HepG2 (cell line): ENCODE data around the gene YBX2. TPM values are rescaled to one million over a fixed set of nuclear protein-coding genes. Genes with fewer than 3 reads are reported as not detected.

Source experiments
- ATAC-seq: fragments of 200-7000 bp; cut with Tn5 transposase; 3 replicates; pipeline ENCODE4 v1.9.1; 2020; ENCODE audit warnings: mild to moderate bottlenecking, moderate library complexity
- BruUV-seq: library from RNA; stranded (reverse); fragments of 400-500 nt; replicated peaks from 2 replicates; lab custom pipeline; 2021; lab: Mats Ljungman, UMichigan
- CTCF ChIA-PET: fragments of 300-600 bp; formaldehyde crosslinking; extraction: SDS; loops from one replicate; lab custom pipeline; 2021; ENCODE audit warnings: low total read pairs, inconsistent platforms, low intra/inter-chr PET ratio; lab: Yijun Ruan, JAX
- POLR2A ChIA-PET: fragments of 350-600 bp; sonication (Branson Sonifier 250); formaldehyde crosslinking; loops from one replicate; lab custom pipeline; 2020; ENCODE audit warnings: antibody characterized with exemption, inconsistent platforms; lab: Yijun Ruan, JAX
- DNase-seq: peaks from one replicate; pipeline ENCODE4 v3.0.0-alpha.2; 2015; ENCODE audit warnings: low spot score
- FAIRE-seq: peaks from 3 replicates; lab custom pipeline; 2011; peaks lifted over from hg19 to GRCh38; lab: Jason Lieb, UNC
- H2AFZ ChIP-seq: one replicate; pipeline ENCODE4 v1.6.1; 2011; ENCODE audit warnings: low read length, inconsistent platforms
- H3K27ac ChIP-seq: fragments of 300-600 bp; 3 replicates; pipeline ENCODE4 v1.8.0; 2011; ENCODE audit warnings: mixed run types, mild to moderate bottlenecking, mixed read lengths, low read length, inconsistent platforms; ENCODE audit not compliant: insufficient read depth; ENCODE audit errors: extremely low read length
- H3K27me3 ChIP-seq, 2 experiments: fragments of 200-600 bp in 1 of 2; 2 replicates in 1 of 2; 3 replicates in 1 of 2; pipeline versions ENCODE4 v1.6.0 to v1.8.0; 2011; ENCODE audit warnings: low read length in 2 of 2, mild to moderate bottlenecking in 2 of 2, moderate library complexity in 2 of 2, inconsistent platforms in 1 of 2; ENCODE audit not compliant: insufficient read depth in 2 of 2, control insufficient read depth in 1 of 2
- H3K36me3 ChIP-seq, 2 experiments: fragments of 200-600 bp in 1 of 2; replicated peaks in 1 of 2; 2 replicates in 1 of 2; 3 replicates in 1 of 2; pipeline versions ENCODE4 v1.5.1 to v1.8.0; 2011; ENCODE audit warnings: low read length in 2 of 2, inconsistent platforms in 1 of 2; ENCODE audit not compliant: insufficient read depth in 2 of 2, control insufficient read depth in 1 of 2
- H3K4me1 ChIP-seq: 2 replicates; pipeline ENCODE4 v1.5.1; 2012; ENCODE audit warnings: low read length, inconsistent platforms; ENCODE audit not compliant: insufficient read depth
- H3K4me2 ChIP-seq: 2 replicates; pipeline ENCODE4 v1.6.0; 2011; ENCODE audit warnings: low read depth, low read length, inconsistent platforms
- H3K4me3 ChIP-seq, 3 experiments: fragments of 200-600 bp in 1 of 3; sonication (generic), shearing (Covaris generic) in 1 of 3; replicated peaks in 1 of 3; 2 replicates each; pipeline ENCODE4 v1.5.1; 2011 to 2016; ENCODE audit warnings: low read length in 3 of 3, inconsistent platforms in 2 of 3, low read depth in 2 of 3, mild to moderate bottlenecking in 2 of 3, control low read depth in 1 of 3, mixed read lengths in 1 of 3; ENCODE audit not compliant: insufficient read depth in 1 of 3
- H3K79me2 ChIP-seq: one replicate; pipeline ENCODE4 v1.6.1; 2011; ENCODE audit warnings: low read length, inconsistent platforms; ENCODE audit not compliant: insufficient read depth
- H3K9ac ChIP-seq: 2 replicates; pipeline ENCODE4 v1.6.0; 2011; ENCODE audit warnings: mild to moderate bottlenecking, low read depth, low read length, inconsistent platforms; ENCODE audit not compliant: insufficient read depth
- H3K9me3 ChIP-seq: 2 replicates; pipeline ENCODE4 v1.5.1; 2012; ENCODE audit warnings: mild to moderate bottlenecking, low read length
- H4K20me1 ChIP-seq: 2 replicates; pipeline ENCODE4 v1.6.0; 2011; ENCODE audit warnings: inconsistent platforms, mild to moderate bottlenecking, low read length, moderate library complexity; ENCODE audit not compliant: insufficient read depth
- AGO2 ChIP-seq: fragments of 200-400 bp; formaldehyde crosslinking; optimal IDR thresholded peaks from 2 replicates; pipeline ENCODE3; 2017; ENCODE audit warnings: mild to moderate bottlenecking, low read depth, low read length, moderate library complexity
- CBFB ChIP-seq: sonication (generic); formaldehyde crosslinking; IDR thresholded peaks from 2 replicates; pipeline ENCODE4 v1.4.0; 2020; ENCODE audit warnings: missing genetic modification reagents
- CEBPG ChIP-seq: IDR thresholded peaks from 2 replicates; pipeline ENCODE4 v1.6.1; 2016
- GFI1 ChIP-seq: sonication (generic); formaldehyde crosslinking; IDR thresholded peaks from 2 replicates; pipeline ENCODE4 v1.5.0; 2020; ENCODE audit warnings: missing genetic modification reagents, mild to moderate bottlenecking, borderline replicate concordance
- KDM2A ChIP-seq: sonication (generic); formaldehyde crosslinking; IDR thresholded peaks from 2 replicates; pipeline ENCODE4 v1.4.0; 2020; ENCODE audit warnings: low read depth, missing genetic modification reagents, borderline replicate concordance
- MXI1 ChIP-seq: IDR thresholded peaks from 3 replicates; pipeline ENCODE4 v1.6.1; 2012; ENCODE audit warnings: low read depth, low read length, inconsistent platforms, borderline replicate concordance
- SAP130 ChIP-seq: IDR thresholded peaks from 2 replicates; pipeline ENCODE4 v1.6.1; 2016; ENCODE audit warnings: low read depth
- SP2 ChIP-seq: sonication (generic); formaldehyde crosslinking; IDR thresholded peaks from 2 replicates; pipeline ENCODE4 v1.5.1; 2020; ENCODE audit warnings: mild to moderate bottlenecking, missing genetic modification reagents
- SRF ChIP-seq: IDR thresholded peaks from 2 replicates; pipeline ENCODE4 v1.6.1; 2011; ENCODE audit warnings: mild to moderate bottlenecking, low read depth, low read length, moderate library complexity
- TFAP4 ChIP-seq: sonication (generic); IDR thresholded peaks from 2 replicates; pipeline ENCODE4 v1.6.1; 2016; ENCODE audit warnings: low read depth, borderline replicate concordance
- TFDP2 ChIP-seq: sonication (generic); formaldehyde crosslinking; IDR thresholded peaks from 2 replicates; pipeline ENCODE4 v1.4.0; 2020; ENCODE audit warnings: missing genetic modification reagents
- YY1 ChIP-seq: IDR thresholded peaks from 2 replicates; pipeline ENCODE4 v1.6.1; 2011; ENCODE audit warnings: low read length, low read depth, moderate library complexity, mild to moderate bottlenecking; ENCODE audit not compliant: insufficient read depth, insufficient replicate concordance
- ZBTB34 ChIP-seq: sonication (generic); formaldehyde crosslinking; IDR thresholded peaks from 2 replicates; pipeline ENCODE4 v1.8.0; 2022; ENCODE audit warnings: mild to moderate bottlenecking, missing genetic modification reagents
- ZNF589 ChIP-seq: sonication (generic); formaldehyde crosslinking; conservative IDR thresholded peaks from 2 replicates; pipeline ENCODE4 v1.8.0; 2022; ENCODE audit warnings: mild to moderate bottlenecking, moderate library complexity, missing genetic modification reagents
- ZNF674 ChIP-seq: sonication (generic); formaldehyde crosslinking; IDR thresholded peaks from 2 replicates; pipeline ENCODE4 v1.5.0; 2020; ENCODE audit warnings: low read depth, mild to moderate bottlenecking, missing genetic modification reagents
- ZNF720 ChIP-seq: sonication (generic); formaldehyde crosslinking; IDR thresholded peaks from 2 replicates; pipeline ENCODE4 v1.4.0; 2020; ENCODE audit warnings: missing genetic modification reagents
- ZNF746 ChIP-seq: sonication (generic); formaldehyde crosslinking; IDR thresholded peaks from 2 replicates; pipeline ENCODE4 v1.8.0; 2022; ENCODE audit warnings: mild to moderate bottlenecking, missing genetic modification reagents
- ZNF777 ChIP-seq: sonication (generic); formaldehyde crosslinking; IDR thresholded peaks from 2 replicates; pipeline ENCODE4 v1.4.0; 2020; ENCODE audit warnings: missing genetic modification reagents
- WGBS: methylation state at CpG from one replicate; pipeline ENCODE4 v1.1.6; 2017; ENCODE audit warnings: low lambda C conversion rate; 5-methylcytosine and 5-hydroxymethylcytosine counted together
- in situ Hi-C: cut with HindIII; loops from 2 replicates; pipeline ENCODE4 v1.10.0; 2017; ENCODE audit warnings: low pct_unique_long_range_greater_than_20kb; ENCODE audit not compliant: extremely low pct_ligation_motif_present
- intact Hi-C: fragments of 100-400 bp; cut with micrococcal nuclease; formaldehyde crosslinking; loops from one replicate; pipeline ENCODE4 v1.10.0; 2022; ENCODE audit not compliant: unreplicated experiment
- polyA plus RNA-seq, 8 experiments: library from polyadenylated mRNA; depleted of rRNA in 3 of 8; stranded (reverse) in 7 of 8; unstranded in 1 of 8; fragments of >200 nt; fragmentation: Illumina TruSeq in 4 of 8; extraction: Trizol in 4 of 8; gene quantifications; 2 replicates each; pipeline versions ENCODE4 v1.2.1 to v1.2.3, GENCODE V29; 2011 to 2016; ENCODE audit warnings: low read depth in 4 of 8, missing spikeins in 1 of 8, mixed read lengths in 1 of 8; ENCODE audit not compliant: insufficient read depth in 1 of 8
- total RNA-seq, 5 experiments: library from RNA; depleted of rRNA; stranded (reverse); fragments of >200 nt; fragmentation: Illumina TruSeq; extraction: Trizol; gene quantifications; 2 replicates each; pipeline ENCODE4 v1.2.3, GENCODE V29; 2016; ENCODE audit warnings: low read depth in 1 of 5

The YBX2 gene
- total and polyA plus RNA-seq, 2 of the 13 experiments (the other 11 are each of a cell fraction or from before 2014, with no cell fraction given) = 0.12 to 0.22 TPM

DNA sequence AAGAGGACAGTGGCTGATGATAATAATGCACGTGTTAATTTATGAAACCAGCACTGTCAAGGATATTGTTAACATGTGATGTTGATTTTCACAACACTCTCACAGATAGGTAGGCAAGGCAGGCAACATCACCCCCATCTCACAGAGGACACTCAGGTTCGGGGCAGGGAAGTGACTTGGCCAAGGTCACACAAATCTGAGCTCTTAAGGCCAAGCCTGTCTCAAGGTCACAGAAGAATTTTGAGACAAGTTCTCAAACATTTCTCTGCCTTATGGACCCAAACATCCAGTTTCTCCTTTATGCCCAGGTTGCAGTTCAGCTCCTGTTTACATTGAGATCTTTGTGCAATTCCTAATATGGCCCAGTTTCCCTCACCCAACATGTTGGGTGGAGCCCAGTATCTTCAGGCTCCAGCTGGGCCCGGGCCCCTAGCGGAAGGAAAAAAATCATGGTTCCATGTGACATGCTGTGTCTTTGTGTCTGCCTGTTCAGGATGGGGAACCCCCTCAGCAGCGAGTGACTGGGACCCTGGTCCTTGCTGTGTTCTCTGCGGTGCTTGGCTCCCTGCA is 11.6 kb downstream of the YBX2 start (continued):
- TF ChIP-seq MXI1 = peak; percentile 15; the same call in 1 of the 3 replicates
- no peak for TF ChIP-seq CBFB
- no peak for TF ChIP-seq YY1
- 0 out of 2 replicates have a peak, but pooled peaks have one; percentile 2 for TF ChIP-seq GFI1 (CRISPR knock-in tag)
- TF ChIP-seq SRF = peak; percentile 95
- TF ChIP-seq TFAP4 = peak; percentile 75; the same call in 1 of the 2 replicates
- TF ChIP-seq CEBPG (CRISPR knock-in tag) = peak; percentile 37
- peak; percentile 45 for TF ChIP-seq SAP130 (CRISPR knock-in tag)

- H3K27ac ChIP-seq = peak overlapping the region; percentile 71
- ChIA-PET CTCF (interaction anchor here (1.2 to 2.9 kb wide), 4 partner anchors 14 to 64 kb away, joined by 3 to 43 read pairs (median 10); no protein-coding TSS in a partner anchor), POLR2A (interaction anchor here (0.8 to 3.9 kb wide), 23 partner anchors 10 to 275 kb away, joined by 3 to 35 read pairs (median 6); partner anchors contain the start of genes ACADVL, ASGR2, CTDNEP1 and DLG4)
- ATAC-seq = peak; percentile 22
- H2AFZ ChIP-seq = no peak overlapping the region
- no peak for FAIRE-seq
- no peaks in the 10 kb centered on the region for H4K20me1 ChIP-seq
- BruUV-seq = TSS peak; percentile 72
- H3K9ac ChIP-seq = peak overlapping the region; percentile 80
- H3K9me3 ChIP-seq = no peaks in the 10 kb centered on the region
- peaks cover 8 to 9% of the 10 kb centered on the region in 2 experiments; a peak in 4 of 5 replicates for H3K36me3 ChIP-seq
- no peaks in the 10 kb centered on the region for H3K79me2 ChIP-seq
- WGBS = 0% methylated on average over 5 of the region's 43 CpGs
- no peaks in the 10 kb centered on the region for H3K27me3 ChIP-seq
- peak overlapping the region; percentile 95 for H3K4me2 ChIP-seq
- in situ Hi-C loops (loop anchor here (10.0 kb wide), 1 partner anchor 237 kb away; the partner anchor contains the start of gene SLC16A11), intact Hi-C loops (loop anchor here (2.0 to 5.0 kb wide), 2 partner anchors 40 to 65 kb away; partner anchors contain the start of gene GABARAP)
- H3K4me1 ChIP-seq = peaks cover 38% of the 10 kb centered on the region
- peak overlapping the region; percentile 66 to 87 (median 85) for H3K4me3 ChIP-seq
- no peak for DNase-seq
- peak; percentile 84 for TF ChIP-seq ZNF777 (CRISPR knock-in tag)
- no peak for TF ChIP-seq ZNF674 (CRISPR knock-in tag)
- no peak for TF ChIP-seq ZNF589
- no peak for TF ChIP-seq ZNF720 (CRISPR knock-in tag)
- TF ChIP-seq AGO2 = no peak
- TF ChIP-seq ZNF746 (CRISPR knock-in tag) = 0 out of 2 replicates have a peak, but pooled peaks have one; percentile 19
- 0 out of 2 replicates have a peak, but pooled peaks have one; percentile 17 for TF ChIP-seq TFDP2
- no peak for TF ChIP-seq SP2 (CRISPR knock-in tag)
- TF ChIP-seq ZBTB34 (CRISPR knock-in tag) = 0 out of 2 replicates have a peak, but pooled peaks have one; percentile 48
- peak; percentile 16; the same call in 1 of the 2 replicates for TF ChIP-seq KDM2A (CRISPR knock-in tag)
Observed at GRCh38 chr17:7281953-7282751, 12.3 kb downstream of the YBX2 start.
